Gastroesophageal sphincter (tissue), 3 donors: ENCODE data around the gene C10orf90.

ENCODE experiments used
- POLR2A ChIP-seq, 2 donors: fragments of 450-650 bp; IDR thresholded peaks; one replicate each; pipeline ENCODE4 v1.6.1; 2017; ENCODE audit warnings: antibody characterized with exemption in 2 of 2, mild to moderate bottlenecking in 2 of 2, moderate library complexity in 1 of 2
- POLR2AphosphoS5 ChIP-seq: sonication (generic); formaldehyde crosslinking; IDR thresholded peaks from one replicate; pipeline ENCODE4 v1.6.1; 2017; ENCODE audit warnings: antibody characterized with exemption
- TF ChIP-seq, protein P1 (sequence below), 4 experiments: fragments of 200-600 bp in 2 of 4; fragments of 450-650 bp in 2 of 4; sonication (generic) in 1 of 4; IDR thresholded peaks; one replicate each; pipeline ENCODE4 v1.5.1; 2017 to 2019; ENCODE audit warnings: antibody characterized with exemption in 4 of 4, mild to moderate bottlenecking in 2 of 4, moderate library complexity in 2 of 4

DNA sequence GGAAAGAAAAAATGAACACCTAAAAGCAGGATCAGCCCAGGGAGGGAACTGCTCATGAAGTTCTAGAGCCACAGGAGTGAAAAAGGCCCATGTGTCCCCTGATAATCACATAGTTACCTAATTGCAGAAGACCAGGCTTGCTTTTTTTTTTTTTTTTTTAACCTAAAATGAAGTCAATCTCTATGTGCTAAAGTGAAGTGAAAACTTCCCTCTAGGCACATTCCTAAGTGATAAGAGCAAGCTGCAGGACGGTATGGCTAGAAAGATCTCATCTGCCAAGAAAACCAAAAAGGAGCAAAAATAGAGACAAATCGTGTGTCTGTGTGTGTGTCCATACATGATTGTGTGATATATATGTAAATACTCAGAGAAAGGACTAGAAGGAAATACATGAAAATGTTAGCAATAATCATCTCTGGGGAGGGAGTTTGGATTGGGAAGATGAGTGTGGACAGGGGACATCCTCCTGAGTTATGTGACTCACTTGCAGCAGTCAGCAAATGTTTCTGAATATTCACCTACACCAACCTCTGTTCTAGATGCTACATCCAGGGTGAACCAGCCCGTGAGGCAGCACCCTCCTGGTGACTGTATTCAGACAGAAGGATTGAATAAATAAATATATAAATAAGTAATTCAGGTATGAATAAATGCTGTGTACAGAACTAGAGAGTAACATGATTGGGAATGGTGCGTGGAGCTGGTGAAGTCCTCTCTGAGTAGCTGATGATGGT is 76.4 kb downstream of the C10orf90 start:
- TF ChIP-seq, protein P1, sequence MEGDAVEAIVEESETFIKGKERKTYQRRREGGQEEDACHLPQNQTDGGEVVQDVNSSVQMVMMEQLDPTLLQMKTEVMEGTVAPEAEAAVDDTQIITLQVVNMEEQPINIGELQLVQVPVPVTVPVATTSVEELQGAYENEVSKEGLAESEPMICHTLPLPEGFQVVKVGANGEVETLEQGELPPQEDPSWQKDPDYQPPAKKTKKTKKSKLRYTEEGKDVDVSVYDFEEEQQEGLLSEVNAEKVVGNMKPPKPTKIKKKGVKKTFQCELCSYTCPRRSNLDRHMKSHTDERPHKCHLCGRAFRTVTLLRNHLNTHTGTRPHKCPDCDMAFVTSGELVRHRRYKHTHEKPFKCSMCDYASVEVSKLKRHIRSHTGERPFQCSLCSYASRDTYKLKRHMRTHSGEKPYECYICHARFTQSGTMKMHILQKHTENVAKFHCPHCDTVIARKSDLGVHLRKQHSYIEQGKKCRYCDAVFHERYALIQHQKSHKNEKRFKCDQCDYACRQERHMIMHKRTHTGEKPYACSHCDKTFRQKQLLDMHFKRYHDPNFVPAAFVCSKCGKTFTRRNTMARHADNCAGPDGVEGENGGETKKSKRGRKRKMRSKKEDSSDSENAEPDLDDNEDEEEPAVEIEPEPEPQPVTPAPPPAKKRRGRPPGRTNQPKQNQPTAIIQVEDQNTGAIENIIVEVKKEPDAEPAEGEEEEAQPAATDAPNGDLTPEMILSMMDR (IDR thresholded peaks at IDR 0.05): no peak
- TF ChIP-seq POLR2A (IDR thresholded peaks at IDR 0.05): no peak
- no peak for TF ChIP-seq POLR2AphosphoS5
